Naive thymus-derived CD8-positive, alpha-beta T cell (primary cell): ENCODE results near the gene PADI1. TPM values are rescaled to one million over a fixed set of nuclear protein-coding genes. Genes with fewer than 3 reads are reported as not detected.

ENCODE experiments used
- ATAC-seq, 2 donors: fragments of 150-1000 bp; cut with Tn5 transposase in 1 of 2; sonication (Bioruptor Pico), chemical (Tn5 transposase) in 1 of 2; 1 replicate in 1 of 2; 2 replicates in 1 of 2; pipeline ENCODE4 v1.10.0; 2021; ENCODE audit warnings: mild to moderate bottlenecking in 2 of 2, moderate library complexity in 2 of 2
- POLR2A ChIA-PET: fragments of 350-600 bp; sonication (Branson Sonifier 250); formaldehyde crosslinking; loops from one replicate; lab custom pipeline; 2021; ENCODE audit warnings: antibody characterized with exemption; lab: Charles Lee
- DNase-seq, 10 donors: peaks; one replicate each; pipeline versions ENCODE4 v3.0.0 to v3.0.0-alpha.2; 2020 to 2022
- H3K27ac Mint-ChIP-seq, 10 donors: one replicate each; pipeline ENCODE4 v1.8.0; 2020 to 2022; ENCODE audit warnings: mild to moderate bottlenecking in 10 of 10, mixed read lengths in 10 of 10, moderate library complexity in 4 of 10, inconsistent platforms in 1 of 10
- H3K27me3 Mint-ChIP-seq, 5 donors: one replicate each; pipeline ENCODE4 v1.8.0; 2021 to 2022; ENCODE audit warnings: mixed read lengths in 5 of 5
- H3K36me3 Mint-ChIP-seq, 3 donors: one replicate each; pipeline ENCODE4 v1.8.0; 2020 to 2022; ENCODE audit warnings: mixed read lengths in 3 of 3, mild to moderate bottlenecking in 2 of 3, inconsistent platforms in 1 of 3
- H3K4me1 Mint-ChIP-seq, 4 donors: one replicate each; pipeline ENCODE4 v1.8.0; 2021 to 2022; ENCODE audit warnings: mixed read lengths in 4 of 4
- H3K4me3 Mint-ChIP-seq, 10 donors: one replicate each; pipeline ENCODE4 v1.8.0; 2020 to 2022; ENCODE audit warnings: mild to moderate bottlenecking in 10 of 10, mixed read lengths in 10 of 10, moderate library complexity in 6 of 10, inconsistent platforms in 1 of 10
- H3K9me3 Mint-ChIP-seq, 9 donors: one replicate each; pipeline ENCODE4 v1.8.0; 2020 to 2022; ENCODE audit warnings: mixed read lengths in 9 of 9, mild to moderate bottlenecking in 3 of 9, inconsistent platforms in 1 of 9, moderate library complexity in 1 of 9
- polyA plus RNA-seq, 3 donors: library from polyadenylated mRNA; unstranded; fragments of 300-500 nt; fragmentation: Illumina TruSeq; gene quantifications; one replicate each; pipeline ENCODE4 v1.2.3, GENCODE V29; 2021
- total RNA-seq, 8 experiments: library from RNA in 2 of 8; stranded (reverse) in 2 of 8; gene quantifications; one replicate each; pipeline ENCODE4 v1.2.3 and lab custom pipeline; 2021 to 2026

Gene PADI1
- total RNA-seq, result not detected
- not detected for polyA plus RNA-seq
- 0 to 0.09 (median 0) reads per million in 6 experiments for total RNA-seq (lab: John Stamatoyannopoulos, UW)

GRCh38 chr1:17204546-17205440, at the start of gene PADI1:
Gene PADI1 (plus strand): TSS chr1:17205128. CDS start chr1:17205218, 90 bp downstream.
- ATAC-seq (no peak), DNase-seq (peak in 1 of 10 donors; percentile 53)
- Mint-ChIP-seq H3K27me3 (peaks cover 23 to 94% (median 71%) of the 10 kb centered on the region in 5 donors), H3K4me3 (peak within 1 kb of the TSS in 1 of 10 donors; percentile 35), H3K36me3 (peaks cover 0 to 2% (median 0%) of the 10 kb centered on the region in 3 donors), H3K9me3 (no peaks in the 10 kb centered on the region), H3K27ac (peak within 1 kb of the TSS in 3 of 10 donors; percentile 5 to 39 (median 5)), H3K4me1 (peaks cover 38 to 57% (median 49%) of the 10 kb centered on the region in 4 donors)
- POLR2A ChIA-PET, result interaction anchor here (1.3 kb wide), 2 partner anchors 8 to 21 kb away, joined by 3 read pairs; no protein-coding TSS in a partner anchor

DNA sequence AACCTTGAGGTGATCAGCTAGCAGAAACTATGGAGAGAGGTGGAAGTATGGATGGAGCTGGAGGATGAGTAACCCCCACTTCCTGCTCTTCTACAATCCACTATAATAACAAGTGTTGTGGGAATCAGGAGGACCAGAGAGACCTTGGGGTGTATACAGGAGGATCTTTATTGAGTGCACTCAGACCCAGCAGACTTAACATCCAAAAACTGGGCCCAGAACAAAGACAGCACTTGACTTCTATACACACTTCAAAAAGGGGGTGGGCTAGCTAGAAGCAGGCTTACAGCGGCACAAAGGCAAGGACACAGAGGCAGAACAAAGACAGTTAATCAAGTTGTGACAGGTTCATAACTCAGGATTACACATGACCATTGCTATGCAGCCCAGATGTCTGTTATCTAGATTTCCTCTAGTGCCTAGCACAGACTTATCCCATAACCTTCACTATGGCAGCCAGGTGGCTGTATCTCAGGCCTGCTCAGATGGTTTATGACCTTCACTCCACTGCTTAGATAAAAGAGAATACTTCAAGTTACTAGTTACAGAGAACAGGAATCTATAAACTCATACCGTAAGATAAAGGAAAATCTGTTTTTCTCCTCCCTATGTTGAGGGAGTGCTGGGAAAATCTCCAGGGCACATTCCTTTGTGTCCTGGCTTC, 49.5 kb upstream of the PADI1 start:
- no peak overlapping the region for H3K27ac Mint-ChIP-seq
- no peak overlapping the region for H3K4me3 Mint-ChIP-seq
- no peak for DNase-seq
- no peak for ATAC-seq
- POLR2A ChIA-PET, result no interaction called here
- H3K9me3 Mint-ChIP-seq, result peaks cover 0 to 73% (median 49%) of the 10 kb centered on the region in 9 donors
- H3K27me3 Mint-ChIP-seq, result peaks cover 28 to 50% (median 33%) of the 10 kb centered on the region in 5 donors
- H3K36me3 Mint-ChIP-seq, result peaks cover 5 to 46% (median 33%) of the 10 kb centered on the region in 3 donors
- no peaks in the 10 kb centered on the region for H3K4me1 Mint-ChIP-seq

GRCh38 chr1:17156108-17156507, 48.8 kb upstream of the PADI1 start:
- POLR2A ChIA-PET, result no interaction called here
- Mint-ChIP-seq H3K36me3 (peaks cover 5 to 43% (median 33%) of the 10 kb centered on the region in 3 donors), H3K27me3 (peaks cover 24 to 46% (median 28%) of the 10 kb centered on the region in 5 donors), H3K9me3 (peaks cover 0 to 69% (median 45%) of the 10 kb centered on the region in 9 donors), H3K27ac (no peak overlapping the region), H3K4me1 (no peaks in the 10 kb centered on the region), H3K4me3 (no peak overlapping the region)
- ATAC-seq (no peak), DNase-seq (no peak)

GRCh38 chr1:17158961-17159360, 46.0 kb upstream of the PADI1 start:
- peaks cover 0 to 42% (median 30%) of the 10 kb centered on the region in 9 donors for H3K9me3 Mint-ChIP-seq
- H3K27me3 Mint-ChIP-seq, result peaks cover 9 to 31% (median 9%) of the 10 kb centered on the region in 5 donors
- peaks cover 0 to 24% (median 23%) of the 10 kb centered on the region in 3 donors for H3K36me3 Mint-ChIP-seq
- no peaks in the 10 kb centered on the region for H3K4me1 Mint-ChIP-seq
- DNase-seq, result no peak
- no peak overlapping the region for H3K4me3 Mint-ChIP-seq
- POLR2A ChIA-PET, result no interaction called here
- H3K27ac Mint-ChIP-seq, result no peak overlapping the region
- ATAC-seq, result no peak

DNA sequence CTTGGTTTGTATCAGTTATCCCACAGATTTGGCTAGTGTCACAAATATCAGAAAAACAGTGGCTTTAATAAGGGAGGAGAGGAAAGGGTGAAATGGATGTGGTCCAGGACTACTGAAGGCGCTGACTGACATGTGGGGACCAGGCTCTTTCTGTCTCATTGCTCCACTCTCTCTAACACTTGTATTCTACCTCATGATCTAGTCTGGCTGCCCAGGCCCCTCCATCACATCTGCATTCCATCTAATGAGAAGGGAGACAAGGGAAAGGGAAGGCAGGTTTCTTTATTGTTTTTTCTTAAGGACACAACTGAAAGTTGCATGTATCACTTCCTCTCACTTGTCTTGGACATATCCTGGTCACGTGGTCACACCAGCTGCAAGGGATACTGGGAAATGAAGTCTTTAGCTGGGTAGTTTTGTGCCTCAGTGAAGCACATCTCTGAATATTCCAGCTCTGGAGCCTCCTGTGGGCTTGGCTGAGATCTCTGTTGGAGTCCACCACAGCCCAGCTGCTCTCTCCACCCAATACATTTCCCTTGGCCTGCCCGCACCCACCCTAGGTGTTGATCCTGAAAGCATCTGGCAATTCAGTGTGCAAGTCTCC, 43.7 kb upstream of the PADI1 start:
- POLR2A ChIA-PET, result no interaction called here
- no peak for ATAC-seq

DNA sequence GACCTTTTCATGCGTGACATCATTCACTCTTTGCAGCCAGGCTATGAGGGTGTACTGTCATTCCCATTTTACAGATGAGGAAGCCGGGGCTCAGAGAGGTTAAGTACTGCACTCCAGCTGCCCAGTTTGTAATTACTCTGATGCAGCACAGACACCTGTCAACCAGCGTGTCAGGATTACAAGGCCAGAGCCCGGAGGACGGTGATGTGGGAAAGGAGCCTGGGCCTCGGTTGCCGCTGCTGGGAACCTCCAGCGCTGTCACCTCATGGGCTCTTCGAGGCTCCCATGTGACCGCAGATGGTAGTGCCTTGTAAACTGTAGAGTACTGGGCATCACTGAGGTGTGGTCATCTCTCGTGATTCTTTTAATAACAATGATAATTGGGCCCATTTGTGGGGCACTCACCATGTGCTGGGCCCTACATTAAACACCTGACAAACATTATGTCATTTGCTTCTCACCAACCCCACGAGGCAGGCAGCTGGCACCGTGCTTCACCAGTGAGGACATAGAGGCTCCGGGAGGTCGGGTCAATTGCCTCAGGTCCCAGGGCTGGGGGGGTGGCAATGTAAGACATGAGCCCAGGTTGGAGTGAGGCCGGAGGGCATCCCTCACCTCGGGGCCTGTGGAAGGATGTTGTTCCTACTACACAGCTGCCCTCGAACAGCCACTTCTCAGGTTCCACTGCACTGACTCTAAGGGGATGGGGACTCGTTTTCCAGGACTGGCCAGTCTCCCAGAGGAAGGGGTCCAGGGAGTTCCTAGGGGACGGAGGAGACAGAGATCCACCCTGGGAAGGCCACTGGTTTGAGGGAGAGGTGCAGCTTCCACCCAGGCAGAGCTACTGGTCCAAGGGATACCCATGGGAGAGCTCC, 42.8 kb upstream of the PADI1 start:
- H3K4me3 Mint-ChIP-seq, result no peak overlapping the region
- peaks cover 0 to 10% (median 5%) of the 10 kb centered on the region in 9 donors for H3K9me3 Mint-ChIP-seq
- peaks cover 0 to 4% (median 0%) of the 10 kb centered on the region in 3 donors for H3K36me3 Mint-ChIP-seq
- no peaks in the 10 kb centered on the region for H3K4me1 Mint-ChIP-seq
- no peak for DNase-seq
- H3K27ac Mint-ChIP-seq, result no peak overlapping the region
- peaks cover 0 to 27% (median 3%) of the 10 kb centered on the region in 5 donors for H3K27me3 Mint-ChIP-seq
- POLR2A ChIA-PET, result no interaction called here
- no peak for ATAC-seq

More for the DNA sequence above, 43.7 kb upstream of the PADI1 start:
- H3K27ac Mint-ChIP-seq, result no peak overlapping the region
- H3K36me3 Mint-ChIP-seq, result peaks cover 0 to 11% (median 4%) of the 10 kb centered on the region in 3 donors
- no peak for DNase-seq
- H3K4me3 Mint-ChIP-seq, result no peak overlapping the region
- peaks cover 1 to 26% (median 8%) of the 10 kb centered on the region in 5 donors for H3K27me3 Mint-ChIP-seq
- no peaks in the 10 kb centered on the region for H3K4me1 Mint-ChIP-seq
- H3K9me3 Mint-ChIP-seq, result peaks cover 0 to 19% (median 11%) of the 10 kb centered on the region in 9 donors

- POLR2A ChIA-PET, result no interaction called here
- Mint-ChIP-seq H3K27me3 (peaks cover 0 to 34% (median 7%) of the 10 kb centered on the region in 5 donors), H3K4me3 (no peak overlapping the region), H3K36me3 (no peaks in the 10 kb centered on the region), H3K4me1 (no peaks in the 10 kb centered on the region), H3K27ac (no peak overlapping the region), H3K9me3 (peaks cover 0 to 8% (median 0%) of the 10 kb centered on the region in 9 donors)
- DNase-seq (no peak), ATAC-seq (no peak)
Observed at GRCh38 chr1:17162941-17163340, 42.0 kb upstream of the PADI1 start.

DNA sequence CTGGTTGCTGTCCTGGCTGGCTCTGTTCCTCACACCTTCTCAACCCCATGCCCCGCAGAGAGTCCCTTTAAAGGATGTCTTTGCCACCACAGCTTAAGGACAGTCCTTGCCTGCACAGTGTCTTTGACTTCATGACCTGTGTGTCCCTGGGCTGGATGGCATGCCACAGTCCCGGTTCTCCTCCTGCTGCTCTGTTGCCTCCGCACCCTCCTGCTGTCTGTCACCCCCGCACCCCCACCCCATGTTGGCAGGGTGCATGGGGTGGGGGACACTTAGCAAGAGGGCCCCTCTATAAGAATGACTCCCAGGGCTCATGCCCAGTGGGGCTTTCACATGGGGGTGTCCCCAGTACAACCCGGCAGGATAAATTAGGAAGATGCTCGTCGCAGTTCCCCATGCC, 41.6 kb upstream of the PADI1 start:
- Mint-ChIP-seq H3K27ac (no peak overlapping the region), H3K4me1 (no peaks in the 10 kb centered on the region), H3K27me3 (peaks cover 0 to 34% (median 7%) of the 10 kb centered on the region in 5 donors), H3K36me3 (no peaks in the 10 kb centered on the region), H3K4me3 (no peak overlapping the region), H3K9me3 (peaks cover 0 to 5% (median 0%) of the 10 kb centered on the region in 9 donors)
- DNase-seq (no peak), ATAC-seq (no peak)
- POLR2A ChIA-PET, result no interaction called here

DNA sequence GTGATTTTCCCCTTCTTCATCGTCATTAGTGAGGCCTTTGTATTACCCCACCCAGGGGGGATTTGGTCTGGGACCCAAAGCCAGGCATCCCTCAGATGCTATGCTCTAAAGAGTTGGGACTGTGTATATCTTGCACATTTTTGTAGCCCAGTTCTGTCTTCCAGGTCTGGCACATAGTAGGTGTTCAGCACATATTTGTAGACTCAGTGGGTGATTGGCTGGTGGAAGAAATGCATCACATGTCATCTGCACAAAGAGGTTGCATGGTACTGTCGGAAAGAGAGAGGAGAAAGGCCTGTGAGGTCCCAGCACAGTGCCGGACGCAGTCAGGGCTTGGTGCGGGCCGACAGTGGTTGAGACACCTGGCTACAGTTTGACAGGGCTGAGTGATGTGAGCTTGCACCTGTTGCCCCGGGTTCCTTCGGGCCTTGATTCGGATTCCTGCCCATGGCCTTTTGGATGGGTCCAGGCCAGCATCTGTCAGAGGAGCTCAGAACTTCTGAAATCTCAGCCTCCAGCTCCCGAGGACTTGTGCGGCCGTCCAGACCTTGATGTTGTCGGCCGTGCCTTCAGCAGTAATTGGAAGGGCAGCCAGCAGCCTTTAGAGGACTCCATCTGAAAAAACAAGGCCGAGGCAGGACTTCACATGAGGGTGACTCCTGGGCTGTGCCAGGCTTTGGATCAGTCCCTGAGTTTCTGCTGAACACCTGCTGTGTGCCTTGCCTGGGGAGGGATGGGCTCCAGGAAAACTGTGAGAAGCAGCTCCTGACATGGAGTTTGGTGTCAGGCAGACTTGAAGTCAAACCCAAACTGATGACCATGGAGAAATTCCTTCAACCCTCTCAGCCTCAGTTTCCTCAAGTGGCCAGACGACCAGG, 40.9 kb upstream of the PADI1 start:
- peaks cover 0 to 5% (median 0%) of the 10 kb centered on the region in 9 donors for H3K9me3 Mint-ChIP-seq
- no peak overlapping the region for H3K27ac Mint-ChIP-seq
- no peak overlapping the region for H3K4me3 Mint-ChIP-seq
- ATAC-seq (no peak), DNase-seq (no peak)
- H3K27me3 Mint-ChIP-seq, result peaks cover 2 to 34% (median 7%) of the 10 kb centered on the region in 5 donors
- H3K36me3 Mint-ChIP-seq, result no peaks in the 10 kb centered on the region
- no peaks in the 10 kb centered on the region for H3K4me1 Mint-ChIP-seq
- POLR2A ChIA-PET, result interaction anchor here (0.6 kb wide), 1 partner anchor 12 kb away, joined by 4 read pairs; no protein-coding TSS in a partner anchor

DNA sequence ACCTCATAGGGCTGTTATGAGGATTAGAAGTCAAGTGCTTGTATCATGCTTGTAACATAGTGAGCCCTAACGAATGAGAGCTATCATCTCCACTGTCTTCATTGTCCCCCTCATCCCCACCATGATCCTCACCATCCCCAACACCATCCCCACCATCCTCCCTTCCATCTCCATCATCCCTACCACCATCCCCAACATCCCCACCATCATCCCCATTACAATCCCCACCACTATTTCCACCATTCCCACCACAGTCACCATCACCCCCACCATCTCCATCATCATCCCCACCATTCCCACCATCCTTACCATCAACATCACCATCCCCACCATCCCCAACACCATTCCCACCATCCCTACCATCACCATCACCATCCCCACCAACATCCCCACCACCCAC, 39.1 kb upstream of the PADI1 start:
- Mint-ChIP-seq H3K36me3 (no peaks in the 10 kb centered on the region), H3K4me3 (no peak overlapping the region), H3K9me3 (peaks cover 0 to 1% (median 0%) of the 10 kb centered on the region in 9 donors), H3K27ac (no peak overlapping the region), H3K4me1 (no peaks in the 10 kb centered on the region), H3K27me3 (peaks cover 2 to 34% (median 7%) of the 10 kb centered on the region in 5 donors)
- no peak for ATAC-seq
- DNase-seq, result no peak
- POLR2A ChIA-PET, result no interaction called here
